Measurements from ENCODE around the gene CAMTA1.

- no peak for TF ChIP-seq CTCF (IDR thresholded peaks at IDR 0.05; ENCODE audit: insufficient read depth, low read length, poor library complexity, severe bottlenecking)
- no peak for TF ChIP-seq EZH2phosphoT487 (conservative IDR thresholded peaks at IDR 0.05; ENCODE audit: low read length)
These were observed 351.1 kb downstream of the CAMTA1 start for GRCh38 chr1:7136166-7136953.

All from SU-DHL-6 (cell line).